Uterus (tissue), 4 donors: ENCODE measurements around the gene HPSE2. TPM values are rescaled to one million over a fixed set of nuclear protein-coding genes. Genes with fewer than 3 reads are reported as not detected.

Experiments
- DNase-seq, 2 donors: peaks; one replicate each; pipeline ENCODE4 v3.0.0-alpha.2; 2019 to 2020
- H3K27ac ChIP-seq, 2 donors: fragments of 200-600 bp; sonication (generic); 1 replicate in 1 of 2; 2 replicates in 1 of 2; pipeline ENCODE4 v1.5.1; 2016 to 2018
- H3K27me3 ChIP-seq, 2 donors: fragments of 200-600 bp; sonication (generic); one replicate each; pipeline ENCODE4 v1.5.1; 2018 to 2019; ENCODE audit warnings: control low read depth in 1 of 2
- H3K36me3 ChIP-seq, 2 donors: fragments of 200-600 bp; sonication (generic); one replicate each; pipeline ENCODE4 v1.5.1; 2019; ENCODE audit warnings: control low read depth in 1 of 2
- H3K4me1 ChIP-seq, 2 donors: fragments of 200-600 bp; sonication (generic); one replicate each; pipeline ENCODE4 v1.5.1; 2018 to 2019; ENCODE audit warnings: control low read depth in 1 of 2
- H3K4me3 ChIP-seq, 2 donors: fragments of 200-600 bp; sonication (generic); 1 replicate in 1 of 2; 2 replicates in 1 of 2; pipeline ENCODE4 v1.5.1; 2018 to 2019; ENCODE audit warnings: mild to moderate bottlenecking in 1 of 2
- H3K9me3 ChIP-seq, 2 donors: fragments of 200-600 bp; sonication (generic); one replicate each; pipeline ENCODE4 v1.5.1; 2019; ENCODE audit warnings: control low read depth in 1 of 2
- CTCF ChIP-seq, 4 experiments: fragments of 200-600 bp in 2 of 4; fragments of 450-650 bp in 2 of 4; sonication (generic) in 2 of 4; IDR thresholded peaks; one replicate each; pipeline ENCODE4 v1.5.1; 2016 to 2019; ENCODE audit warnings: antibody characterized with exemption in 4 of 4, mild to moderate bottlenecking in 2 of 4, moderate library complexity in 1 of 4
- POLR2A ChIP-seq, 2 donors: fragments of 450-650 bp; IDR thresholded peaks; one replicate each; pipeline ENCODE4 v1.6.1; 2016; ENCODE audit warnings: antibody characterized with exemption in 2 of 2, mild to moderate bottlenecking in 1 of 2, moderate library complexity in 1 of 2
- intact Hi-C: fragments of 100-400 bp; cut with DNase I; formaldehyde crosslinking; loops from one replicate; pipeline ENCODE4 v1.15.1; 2023; ENCODE audit warnings: low total_unique reads
- total RNA-seq, 4 donors: library from RNA; depleted of rRNA in 3 of 4; stranded (reverse); fragments of >200 nt in 3 of 4; gene quantifications; one replicate each; pipeline versions ENCODE4 v1.1.0 to v1.2.4, GENCODE V29; 2014 to 2023
- donor health status: DM: yes; HTN: yes; CAD: no.

HPSE2 gene
- total RNA-seq, 4 donors from 2014 or later: 7.0 to 13.6 (median 7.7) TPM; not detected in 1

GRCh38 chr10:98901441-98902110 is 334.1 kb downstream of the HPSE2 start:
- intact Hi-C loops: no loop called here
- Histone ChIP-seq H3K36me3 (no peaks in the 10 kb centered on the region), H3K4me1 (no peaks in the 10 kb centered on the region), H3K27ac (no peak overlapping the region), H3K4me3 (no peak overlapping the region), H3K27me3 (no peaks in the 10 kb centered on the region), H3K9me3 (no peaks in the 10 kb centered on the region)
- TF ChIP-seq POLR2A (IDR thresholded peaks at IDR 0.05) (no peak), CTCF (IDR thresholded peaks at IDR 0.05) (no peak)
- DNase-seq: no peak

GRCh38 chr10:98899018-98899417 is 336.6 kb downstream of the HPSE2 start:
- H3K27me3 ChIP-seq: no peaks in the 10 kb centered on the region
- no peak overlapping the region for H3K4me3 ChIP-seq
- no peak for DNase-seq
- H3K36me3 ChIP-seq: no peaks in the 10 kb centered on the region
- intact Hi-C loops: no loop called here
- no peak overlapping the region for H3K27ac ChIP-seq
- TF ChIP-seq CTCF (IDR thresholded peaks at IDR 0.05) (no peak), POLR2A (IDR thresholded peaks at IDR 0.05) (no peak)
- no peaks in the 10 kb centered on the region for H3K9me3 ChIP-seq
- H3K4me1 ChIP-seq: no peaks in the 10 kb centered on the region

- no peak for DNase-seq
- Histone ChIP-seq H3K27me3 (no peaks in the 10 kb centered on the region), H3K4me1 (no peaks in the 10 kb centered on the region), H3K4me3 (no peak overlapping the region), H3K27ac (no peak overlapping the region), H3K36me3 (no peaks in the 10 kb centered on the region), H3K9me3 (no peaks in the 10 kb centered on the region)
- TF ChIP-seq POLR2A (IDR thresholded peaks at IDR 0.05): no peak
- TF ChIP-seq CTCF (IDR thresholded peaks at IDR 0.05): no peak
- intact Hi-C loops: no loop called here
These were observed 343.1 kb downstream of the HPSE2 start for GRCh38 chr10:98892523-98892922.

GRCh38 chr10:98886686-98887085 is 349.0 kb downstream of the HPSE2 start:
- no peaks in the 10 kb centered on the region for H3K4me1 ChIP-seq
- H3K27ac ChIP-seq: no peak overlapping the region
- H3K36me3 ChIP-seq: no peaks in the 10 kb centered on the region
- H3K27me3 ChIP-seq: no peaks in the 10 kb centered on the region
- TF ChIP-seq POLR2A (IDR thresholded peaks at IDR 0.05) (no peak), CTCF (IDR thresholded peaks at IDR 0.05) (no peak)
- DNase-seq: no peak
- intact Hi-C loops: no loop called here
- no peaks in the 10 kb centered on the region for H3K9me3 ChIP-seq
- no peak overlapping the region for H3K4me3 ChIP-seq

- H3K27me3 ChIP-seq: no peaks in the 10 kb centered on the region
- H3K27ac ChIP-seq: no peak overlapping the region
- intact Hi-C loops: no loop called here
- H3K4me3 ChIP-seq: no peak overlapping the region
- H3K9me3 ChIP-seq: no peaks in the 10 kb centered on the region
- no peak for DNase-seq
- H3K36me3 ChIP-seq: no peaks in the 10 kb centered on the region
- TF ChIP-seq POLR2A (IDR thresholded peaks at IDR 0.05) (no peak), CTCF (IDR thresholded peaks at IDR 0.05) (no peak)
- no peaks in the 10 kb centered on the region for H3K4me1 ChIP-seq
These were observed 350.3 kb downstream of the HPSE2 start for GRCh38 chr10:98885378-98885777.
